B cell (primary cell): ENCODE data around the gene WDR26.

Experiments used
- EZH2 ChIP-seq: IDR thresholded peaks from 2 replicates; pipeline ENCODE4 v1.6.1; 2012; ENCODE audit warnings: borderline replicate concordance, low read depth, mild to moderate bottlenecking, moderate library complexity, low read length; ENCODE audit not compliant: insufficient read depth, poor library complexity, severe bottlenecking
- TF ChIP-seq, protein P1 (sequence below): fragments of 200-600 bp; IDR thresholded peaks from one replicate; pipeline ENCODE4 v1.8.0; 2022; ENCODE audit warnings: antibody characterized with exemption, mild to moderate bottlenecking

DNA sequence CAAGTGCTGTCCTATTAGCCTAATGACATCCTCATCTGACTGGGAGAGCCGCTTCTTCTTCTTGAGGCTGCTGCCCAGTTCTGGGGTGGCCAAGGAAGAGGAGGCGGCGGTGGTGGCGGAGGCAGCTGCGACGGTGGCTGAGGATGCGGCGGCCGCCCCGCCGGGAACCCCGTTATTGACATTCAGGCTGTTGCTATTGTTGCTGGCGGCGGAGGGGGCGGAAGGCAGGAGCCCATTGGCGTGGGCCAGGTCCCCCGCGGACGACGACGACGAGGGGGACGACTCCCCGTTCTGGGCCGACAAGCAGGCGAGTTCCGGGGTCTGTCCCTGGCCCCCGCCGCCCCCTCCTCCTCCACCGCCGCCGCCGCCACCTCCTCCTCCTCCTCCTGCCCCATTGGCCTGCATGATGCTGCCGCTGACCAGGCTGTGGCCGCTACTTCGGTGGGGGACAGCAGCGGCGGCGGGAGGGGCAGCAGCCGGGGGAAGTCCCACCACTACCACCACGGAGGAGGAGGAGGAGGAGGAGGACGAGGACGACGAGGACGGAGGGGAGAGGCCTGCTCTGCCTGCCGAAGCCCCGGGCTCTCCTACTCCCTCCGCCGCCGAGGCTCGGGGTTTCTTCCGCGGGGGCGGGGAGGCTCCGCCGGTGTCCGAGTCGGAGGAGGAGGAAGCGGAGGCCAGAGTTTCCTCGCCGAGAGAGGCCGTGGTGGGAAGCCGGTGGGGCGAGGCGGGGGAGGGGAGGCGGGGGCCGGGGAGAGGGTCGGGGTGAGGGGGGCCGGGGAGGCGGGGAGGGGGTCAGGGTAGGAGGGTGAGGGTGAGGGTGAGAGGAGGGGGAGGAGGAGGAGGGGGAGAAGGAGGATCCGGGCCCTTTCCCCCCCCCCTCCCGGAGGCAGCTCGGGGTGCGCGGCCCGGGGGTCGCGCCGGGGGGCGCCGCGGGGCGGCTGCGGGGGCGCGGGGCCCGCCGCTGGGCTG, 610 bp downstream of the WDR26 start:
- TF ChIP-seq, protein P1, sequence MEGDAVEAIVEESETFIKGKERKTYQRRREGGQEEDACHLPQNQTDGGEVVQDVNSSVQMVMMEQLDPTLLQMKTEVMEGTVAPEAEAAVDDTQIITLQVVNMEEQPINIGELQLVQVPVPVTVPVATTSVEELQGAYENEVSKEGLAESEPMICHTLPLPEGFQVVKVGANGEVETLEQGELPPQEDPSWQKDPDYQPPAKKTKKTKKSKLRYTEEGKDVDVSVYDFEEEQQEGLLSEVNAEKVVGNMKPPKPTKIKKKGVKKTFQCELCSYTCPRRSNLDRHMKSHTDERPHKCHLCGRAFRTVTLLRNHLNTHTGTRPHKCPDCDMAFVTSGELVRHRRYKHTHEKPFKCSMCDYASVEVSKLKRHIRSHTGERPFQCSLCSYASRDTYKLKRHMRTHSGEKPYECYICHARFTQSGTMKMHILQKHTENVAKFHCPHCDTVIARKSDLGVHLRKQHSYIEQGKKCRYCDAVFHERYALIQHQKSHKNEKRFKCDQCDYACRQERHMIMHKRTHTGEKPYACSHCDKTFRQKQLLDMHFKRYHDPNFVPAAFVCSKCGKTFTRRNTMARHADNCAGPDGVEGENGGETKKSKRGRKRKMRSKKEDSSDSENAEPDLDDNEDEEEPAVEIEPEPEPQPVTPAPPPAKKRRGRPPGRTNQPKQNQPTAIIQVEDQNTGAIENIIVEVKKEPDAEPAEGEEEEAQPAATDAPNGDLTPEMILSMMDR: no peak
- no peak for TF ChIP-seq EZH2
